Frontal cortex (tissue), 4 donors: ENCODE measurements around the gene RIPK1. TPM values are rescaled to one million over a fixed set of nuclear protein-coding genes. Genes with fewer than 3 reads are reported as not detected.
"Not testable (repeated sequence)": the region's sequence is repeated elsewhere in the genome, so short reads cannot be mapped to it uniquely, and the experiment has no call there.

Source experiments
- DNase-seq, 2 donors: peaks; one replicate each; pipeline ENCODE4 v3.0.0; 2012; ENCODE audit warnings: low spot score in 2 of 2
- FAIRE-seq: peaks from 2 replicates; lab custom pipeline; 2012; peaks lifted over from hg19 to GRCh38; lab: Jason Lieb, UNC
- total RNA-seq: library from RNA; depleted of rRNA; stranded (reverse); fragments of >200 nt; gene quantifications from one replicate; pipeline ENCODE4 v1.2.3, GENCODE V29; 2014
- donor health status: control.
- donor health status: control.
- donor health status: control.

RIPK1 gene
- total RNA-seq, 1 donor from 2014 or later: 7.3 TPM

DNA sequence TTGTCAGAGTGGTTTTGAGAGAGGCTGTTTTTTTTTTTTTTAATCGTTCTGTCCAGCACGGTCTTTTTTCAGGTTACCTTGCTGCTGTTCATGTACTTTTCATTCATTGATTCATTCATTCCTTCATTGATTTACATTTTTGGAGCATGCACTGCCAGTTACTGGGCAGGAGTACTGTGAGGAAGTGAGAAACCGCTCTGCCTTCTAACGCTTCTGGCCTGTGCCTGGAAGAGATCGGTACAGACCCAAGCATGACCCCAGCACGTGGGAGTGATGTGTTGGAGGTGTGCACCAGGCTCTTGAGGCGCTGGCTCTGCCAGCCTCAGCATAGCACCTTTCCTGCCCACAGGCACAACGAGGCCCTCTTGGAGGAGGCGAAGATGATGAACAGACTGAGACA, 9.1 kb downstream of the RIPK1 start:
- FAIRE-seq (no peak), DNase-seq (no peak)

DNA sequence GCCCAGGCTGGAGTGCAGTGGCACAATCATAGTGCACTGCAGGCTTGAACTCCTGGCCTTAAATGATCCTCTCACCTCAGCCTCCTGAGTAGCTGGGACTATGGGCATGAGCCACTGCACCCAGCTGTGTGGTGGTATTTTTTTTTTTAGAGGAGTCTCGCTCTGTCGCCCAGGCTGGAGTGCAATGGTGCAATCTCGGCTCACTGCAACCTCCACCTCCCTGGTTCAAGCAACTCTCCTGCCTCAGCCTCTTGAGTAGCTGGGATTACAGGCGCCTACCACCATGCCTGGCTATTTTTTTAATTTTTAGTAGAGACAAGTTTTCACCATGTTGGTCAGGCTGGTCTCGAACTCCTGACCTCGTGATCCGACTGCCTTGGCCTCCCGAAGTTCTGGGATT, 10.7 kb downstream of the RIPK1 start:
- not testable (repeated sequence) for DNase-seq, FAIRE-seq

DNA sequence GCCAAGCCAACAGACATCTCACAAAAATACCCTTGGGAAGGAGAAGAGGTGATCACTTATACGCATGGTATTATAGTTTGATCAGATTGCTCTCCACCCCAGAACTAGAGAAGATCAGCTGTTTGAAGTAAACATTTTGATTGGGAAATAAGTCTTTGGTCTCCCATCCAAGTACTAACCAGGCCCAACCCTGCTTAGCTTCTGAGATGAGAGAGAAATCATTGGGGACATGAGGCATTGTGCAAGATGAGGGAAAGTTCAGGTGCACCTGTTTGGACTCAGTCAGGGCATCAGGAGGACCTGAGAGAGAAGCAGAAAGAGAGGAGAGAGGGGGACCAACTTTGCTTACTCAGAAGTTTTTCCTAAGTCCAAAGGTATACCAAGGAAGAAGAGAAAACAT, 11.4 kb downstream of the RIPK1 start:
- FAIRE-seq (no peak), DNase-seq (no peak)

DNA sequence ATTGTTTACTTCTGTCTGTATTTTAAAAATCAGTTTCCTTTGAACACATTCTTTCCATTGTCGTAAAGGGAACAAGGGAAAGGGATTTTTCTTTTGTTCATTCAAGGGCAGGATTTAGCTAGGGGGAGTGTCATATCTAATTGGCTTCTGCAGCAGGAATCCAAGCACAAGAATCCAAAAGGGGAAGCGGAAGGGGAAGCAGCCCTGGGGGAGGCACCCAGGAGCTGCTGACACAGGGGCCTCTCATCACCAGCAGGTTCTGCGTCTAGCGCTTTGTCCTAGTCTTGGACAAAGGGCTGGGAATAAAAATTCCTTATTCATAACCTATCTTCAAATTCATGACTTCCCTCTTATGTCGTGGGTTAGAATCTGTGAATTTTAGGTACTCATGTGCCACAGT, 13.7 kb downstream of the RIPK1 start:
- FAIRE-seq (no peak), DNase-seq (no peak)

DNA sequence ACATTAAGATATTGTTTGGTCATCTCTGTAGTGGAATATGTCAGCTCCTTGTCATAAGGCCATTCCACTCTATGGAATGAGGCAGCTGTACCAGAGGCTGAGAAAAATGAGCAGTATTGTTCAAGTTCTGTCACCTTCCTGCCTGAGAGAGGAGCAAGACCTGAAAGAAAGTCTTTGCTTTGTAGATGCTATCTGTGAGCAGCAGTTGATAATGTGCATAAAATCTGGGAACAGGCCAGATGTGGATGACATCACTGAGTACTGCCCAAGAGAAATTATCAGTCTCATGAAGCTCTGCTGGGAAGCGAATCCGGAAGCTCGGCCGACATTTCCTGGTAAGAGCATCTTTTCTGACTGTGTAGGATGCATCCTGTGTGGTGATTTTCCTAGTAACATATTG, 16.8 kb downstream of the RIPK1 start:
- FAIRE-seq (no peak), DNase-seq (no peak)

DNA sequence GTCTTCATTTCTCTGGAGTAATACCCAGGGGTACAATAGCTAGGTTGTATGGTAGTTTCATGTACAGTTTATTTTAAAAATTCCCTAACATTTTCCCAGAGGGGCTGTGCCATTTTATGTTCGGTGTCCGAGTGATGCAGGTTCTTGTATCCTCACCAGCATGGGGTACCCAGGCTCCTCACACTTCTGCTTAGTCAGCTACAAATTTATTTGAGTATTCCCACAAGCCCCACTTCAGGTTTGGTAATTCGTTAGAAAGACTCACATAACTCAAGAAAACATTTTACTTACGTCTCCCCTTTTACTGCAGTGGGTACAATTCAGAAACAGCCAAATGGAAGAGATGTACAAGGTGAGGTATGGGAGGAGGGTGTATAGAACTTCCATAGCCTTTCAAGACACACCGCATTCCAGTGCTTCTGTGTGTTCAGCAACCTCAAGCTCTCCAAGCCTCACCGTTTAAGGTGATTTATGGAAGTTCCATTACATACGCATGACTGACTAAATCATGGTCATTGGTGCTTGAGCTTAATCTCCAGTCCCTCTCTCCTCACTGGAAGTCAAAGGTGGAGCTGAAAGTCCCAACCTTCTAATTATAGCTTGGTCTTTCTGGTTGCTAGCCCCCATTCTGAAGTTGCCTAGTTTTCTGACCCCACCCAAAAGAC, 18.1 kb downstream of the RIPK1 start:
- no peak for FAIRE-seq
- DNase-seq: no peak

DNA sequence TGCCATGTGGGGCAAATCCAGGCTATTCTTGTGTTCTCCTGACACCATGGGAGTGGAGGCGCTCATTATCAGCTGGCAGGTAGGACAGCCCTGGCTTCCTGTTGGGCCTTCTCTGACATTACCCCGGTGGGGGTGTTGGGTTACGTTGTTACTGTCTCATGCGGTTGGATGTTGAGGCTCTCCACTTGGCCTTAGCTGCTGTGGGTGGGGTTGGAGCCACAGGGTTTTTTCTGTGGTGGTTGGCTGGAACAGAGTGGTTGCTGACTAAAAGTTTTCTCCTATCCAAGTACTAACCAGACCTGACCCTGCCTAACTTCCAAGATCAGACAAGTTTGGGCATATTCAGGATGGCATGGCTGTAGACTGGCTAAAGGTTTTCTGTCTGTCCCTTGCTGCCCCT, 20.2 kb downstream of the RIPK1 start:
- FAIRE-seq (no peak), DNase-seq (no peak)

DNA sequence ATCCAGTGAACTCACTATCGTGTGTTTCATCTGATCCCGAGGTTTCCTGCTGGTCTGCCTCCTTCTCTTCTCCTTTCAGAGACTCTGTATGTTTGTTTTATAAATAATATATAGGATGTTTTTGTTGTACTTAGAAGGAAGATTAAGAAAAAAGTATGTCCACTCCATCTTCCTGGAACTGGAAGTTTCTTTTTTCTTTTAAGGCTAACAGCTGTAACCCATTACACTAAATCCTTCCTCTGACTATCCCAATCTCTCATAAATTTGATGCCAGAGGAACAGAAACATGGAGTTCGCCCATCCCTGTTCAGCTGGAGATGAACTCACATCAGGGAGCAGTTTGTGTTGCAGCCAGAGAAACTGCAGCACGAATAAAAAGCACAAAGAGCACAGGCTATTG, 20.7 kb downstream of the RIPK1 start:
- no peak for FAIRE-seq
- no peak for DNase-seq

DNA sequence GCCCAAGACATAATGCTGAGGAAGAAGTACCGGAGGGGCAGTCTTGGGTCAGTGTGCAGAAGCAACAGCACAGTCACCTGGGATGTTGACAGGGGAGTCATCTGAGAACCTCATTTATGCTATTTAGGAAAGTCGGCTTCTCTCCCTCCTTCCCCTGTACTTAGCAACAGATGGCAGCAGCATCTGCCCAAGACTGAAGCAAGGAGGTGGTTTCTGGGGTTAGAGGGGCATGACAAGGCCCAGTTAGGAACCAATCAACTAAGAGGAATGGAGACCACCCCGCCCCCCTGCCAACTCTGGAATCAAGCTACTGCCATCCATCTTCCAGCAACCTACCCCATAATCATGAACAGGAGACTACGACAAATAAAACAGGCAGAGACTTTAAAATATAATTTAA, 21.7 kb downstream of the RIPK1 start:
- DNase-seq (no peak), FAIRE-seq (no peak)

DNA sequence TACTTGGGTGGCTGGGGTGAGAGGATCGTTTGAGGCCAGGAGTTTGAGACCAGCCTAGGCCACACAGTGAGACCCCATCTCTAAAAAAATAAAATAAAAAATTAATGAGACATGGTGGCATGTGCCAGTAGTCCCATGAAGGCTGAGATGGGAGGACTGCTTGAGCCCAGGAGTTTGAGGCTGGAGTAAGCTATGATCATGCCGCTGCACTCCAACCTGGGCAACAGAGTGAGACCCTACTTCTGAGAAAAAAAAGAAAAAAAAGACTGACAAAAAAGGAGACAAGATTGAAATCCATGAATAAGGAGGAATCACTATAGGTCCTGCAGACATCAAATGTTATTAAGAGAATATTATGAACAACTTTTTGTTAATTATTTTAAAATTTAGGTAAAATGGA, 26.5 kb downstream of the RIPK1 start:
- FAIRE-seq (no peak), DNase-seq (no peak)

DNA sequence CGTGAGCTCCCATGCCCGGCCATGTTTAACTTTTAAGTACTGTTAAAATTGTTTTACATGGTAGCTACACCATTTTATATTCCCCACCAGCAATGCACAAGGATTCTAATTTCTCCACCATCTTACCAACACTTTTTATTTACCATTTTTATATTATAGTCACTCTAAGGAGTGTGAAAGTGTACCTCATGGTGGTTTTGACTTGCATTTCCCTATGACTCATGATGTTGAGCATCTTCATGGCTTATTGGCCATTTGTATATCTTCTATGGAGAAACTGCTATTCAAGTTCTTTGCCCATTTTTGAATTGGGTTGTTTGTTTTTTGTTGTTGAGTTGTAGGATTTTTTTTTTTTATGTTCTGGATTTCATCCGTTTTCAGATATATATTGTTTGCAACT, 34.6 kb downstream of the RIPK1 start:
- no peak for DNase-seq
- peak; percentile 30 for FAIRE-seq

DNA sequence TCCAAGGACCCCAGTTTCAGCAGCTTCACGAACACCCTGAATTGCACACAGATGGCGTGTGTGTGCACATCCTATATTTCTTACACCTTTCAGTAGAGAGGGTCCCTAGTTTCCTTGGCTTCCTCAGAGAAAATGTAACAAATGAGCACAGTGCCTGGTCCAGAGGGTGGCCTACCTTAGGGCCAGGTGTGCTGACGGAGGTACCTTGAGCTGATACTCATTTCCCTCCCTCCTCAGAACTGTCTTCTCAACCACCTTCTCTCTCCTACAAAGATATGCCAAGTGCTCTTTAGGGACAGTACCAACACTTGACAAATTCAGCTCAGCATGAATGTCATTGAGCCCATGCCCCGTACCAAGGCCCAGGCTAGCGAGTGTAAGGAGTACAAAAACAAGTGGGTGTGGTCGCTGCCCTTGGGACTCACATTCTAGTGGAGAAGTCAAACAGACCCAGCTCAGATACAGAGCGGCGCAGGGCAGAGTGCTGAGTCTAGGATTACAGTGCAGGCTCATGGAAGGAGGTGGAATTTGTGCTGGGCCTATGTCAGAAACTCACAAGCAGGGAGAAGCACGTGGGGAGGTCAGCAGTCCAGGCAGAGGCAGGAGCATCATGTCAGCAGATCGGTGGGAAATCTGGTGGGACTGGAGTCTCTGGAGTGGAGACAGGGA, 40.6 kb downstream of the RIPK1 start:
- no peak for DNase-seq
- FAIRE-seq: no peak

DNA sequence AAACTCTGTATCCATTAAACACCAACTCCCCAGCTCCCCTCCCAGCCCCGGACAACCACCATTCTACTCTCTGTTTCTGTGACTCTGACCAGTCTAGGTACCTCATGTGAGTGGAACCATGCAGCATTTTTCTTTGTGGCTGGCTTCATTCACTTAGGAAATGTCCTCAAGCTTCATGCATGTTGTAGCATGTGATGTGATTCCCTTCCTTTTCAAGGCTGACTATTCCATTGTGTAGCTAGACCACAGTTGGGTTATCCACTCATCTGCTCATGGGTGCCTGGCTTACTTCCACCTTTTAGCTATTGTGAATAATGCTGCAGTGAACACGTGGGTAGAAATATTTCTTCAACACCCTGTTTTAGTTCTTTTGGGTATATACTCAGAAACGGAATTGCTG, 41.5 kb downstream of the RIPK1 start:
- FAIRE-seq: no peak
- DNase-seq: no peak

DNA sequence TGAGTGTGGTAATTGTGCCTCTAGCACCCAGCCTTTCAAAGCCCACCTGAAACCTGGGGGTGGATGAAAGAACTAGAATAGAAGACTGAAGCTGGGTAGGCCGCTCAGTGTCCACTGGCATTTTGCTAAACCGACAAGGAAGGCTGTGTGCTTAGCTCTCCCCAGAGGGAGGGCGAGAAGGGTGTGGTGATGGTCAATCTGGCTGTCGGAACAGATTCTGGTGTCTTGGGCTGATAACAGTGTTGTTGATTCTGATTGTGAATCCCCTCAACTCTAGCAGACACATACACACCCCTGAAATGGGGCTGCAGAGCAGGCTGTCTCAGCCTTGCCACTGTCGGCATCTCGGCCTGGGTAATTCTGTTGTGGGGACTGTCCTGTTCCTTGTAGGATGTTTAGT, 46.1 kb downstream of the RIPK1 start:
- DNase-seq (no peak), FAIRE-seq (no peak)

DNA sequence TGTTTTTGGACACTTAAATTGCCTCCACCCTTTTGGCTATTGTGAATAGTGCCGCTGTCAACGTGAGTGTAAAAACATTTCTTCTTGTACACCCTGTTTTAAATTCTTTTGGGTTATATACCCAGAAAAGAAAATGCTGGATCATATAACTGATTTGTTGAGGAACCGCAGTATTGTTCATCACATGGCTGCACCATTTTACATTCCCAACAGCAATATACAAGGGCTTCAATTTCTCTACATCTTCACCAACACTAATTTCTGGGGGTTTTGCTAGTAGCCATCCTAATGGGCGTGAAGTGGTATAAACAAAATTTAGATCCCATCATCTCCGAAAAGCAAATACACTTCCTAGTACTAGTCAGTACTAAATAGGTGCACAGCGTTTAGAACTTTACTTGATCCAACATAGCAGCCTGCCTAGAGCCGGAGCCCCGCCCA, 49.6 kb downstream of the RIPK1 start:
- FAIRE-seq (no peak), DNase-seq (no peak)

DNA sequence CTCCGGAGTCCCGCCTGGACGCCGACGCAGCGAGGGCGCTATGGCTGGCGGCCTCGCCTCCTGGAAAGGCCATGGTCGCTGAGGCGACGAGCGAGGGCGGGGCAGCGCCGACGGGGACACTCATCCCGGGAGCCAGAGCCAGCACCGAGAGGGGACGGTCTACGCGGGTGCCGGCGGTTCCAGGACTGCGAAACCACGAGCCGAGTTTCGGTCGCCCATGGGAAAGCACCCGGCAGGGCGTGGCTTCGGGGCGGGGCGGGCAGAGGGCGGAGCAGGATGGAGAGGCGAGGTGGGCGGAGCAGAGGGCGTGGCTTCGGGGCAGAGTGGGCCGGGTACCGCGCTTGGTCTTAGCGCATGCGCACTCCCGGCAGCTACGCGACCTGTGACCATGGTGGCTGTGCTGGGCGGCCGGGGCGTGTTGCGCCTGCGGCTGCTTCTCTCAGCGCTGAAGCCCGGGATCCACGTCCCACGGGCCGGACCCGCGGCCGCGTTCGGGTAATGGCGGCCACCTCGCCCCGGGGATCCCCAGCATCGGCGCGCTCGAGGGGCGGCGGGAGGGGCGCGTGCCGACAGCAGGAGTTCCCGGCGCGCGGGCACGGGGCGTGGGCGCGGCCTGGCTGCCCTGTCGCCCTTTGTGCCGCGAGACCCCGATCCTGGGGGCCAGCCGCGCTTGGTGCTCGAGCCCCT, 50.2 kb downstream of the RIPK1 start, which contains the start of gene BPHL:
Gene BPHL, plus strand, starts transcription at position 359 of the 687 bp plus-strand sequence. Its CDS starts 30 bp downstream, at position 389.
- no peak for FAIRE-seq
- DNase-seq: peak; percentile 99

DNA sequence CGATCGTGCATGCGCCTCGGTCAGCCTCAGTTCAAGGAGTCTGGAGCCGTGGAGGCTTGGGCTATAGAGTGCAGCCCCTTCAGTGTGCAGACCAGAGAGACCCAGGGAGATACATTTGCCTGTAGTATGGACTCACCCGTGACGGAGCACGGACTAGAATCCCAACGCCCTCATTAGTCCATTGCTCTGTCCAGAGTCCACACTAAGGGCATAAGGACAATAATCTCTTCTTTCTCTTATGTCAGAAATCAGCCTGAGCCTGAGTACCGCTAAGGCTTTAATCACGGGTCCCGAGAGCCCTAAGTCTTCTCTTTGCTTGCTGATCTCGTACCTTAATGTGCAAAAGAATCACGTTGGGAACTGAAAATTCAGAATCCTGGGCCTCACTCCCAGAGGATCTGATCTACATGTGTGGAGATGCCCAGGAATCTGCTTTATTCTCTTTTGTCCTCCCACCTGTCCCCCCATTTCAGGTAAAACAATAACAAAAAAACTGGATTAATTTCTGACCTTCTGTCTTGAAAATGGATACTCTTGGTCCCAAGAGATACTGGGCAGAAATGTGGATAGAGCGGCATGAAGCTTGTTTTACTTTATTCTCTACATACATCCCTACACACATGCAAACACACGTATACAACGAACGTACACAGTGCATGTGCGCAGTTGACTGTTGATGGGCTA, 50.9 kb downstream of the RIPK1 start:
- no peak for FAIRE-seq

DNA sequence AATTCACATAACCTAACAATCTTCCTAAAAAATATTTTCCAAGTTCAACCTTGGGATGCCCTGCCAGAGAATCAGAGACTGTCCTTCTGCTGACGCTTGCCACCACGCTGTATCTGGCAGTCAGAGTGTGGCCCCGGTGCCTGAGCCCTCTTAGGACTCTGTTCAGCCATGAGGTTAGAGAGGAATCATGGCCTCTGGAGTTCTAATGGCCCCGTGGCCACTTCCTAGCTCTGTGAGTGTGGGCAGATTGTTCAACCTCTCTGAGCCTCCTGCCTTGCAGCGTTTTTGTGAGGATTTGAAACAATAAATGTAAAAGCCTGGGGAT, 52.4 kb downstream of the RIPK1 start:
- DNase-seq (no peak), FAIRE-seq (no peak)

More for the DNA sequence above, 50.9 kb downstream of the RIPK1 start:
- no peak for DNase-seq

DNA sequence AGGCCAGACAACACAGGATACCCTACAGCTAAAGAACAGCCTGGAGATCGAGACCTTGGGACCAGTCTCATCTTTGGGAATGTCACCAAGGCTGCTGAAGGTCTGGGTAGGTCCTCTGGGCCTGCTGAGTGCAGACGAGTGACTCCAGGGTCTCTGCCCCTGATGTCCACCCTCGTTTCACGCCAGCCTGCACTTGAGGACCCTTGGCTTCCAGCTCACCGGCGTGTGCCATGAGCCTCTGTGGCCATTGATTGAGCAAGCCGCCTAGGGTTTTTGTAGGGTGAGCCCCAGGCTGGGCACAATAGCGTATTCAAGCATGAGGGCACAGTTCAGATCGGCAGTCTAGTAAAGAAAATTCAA, 54.5 kb downstream of the RIPK1 start:
- no peak for FAIRE-seq

DNA sequence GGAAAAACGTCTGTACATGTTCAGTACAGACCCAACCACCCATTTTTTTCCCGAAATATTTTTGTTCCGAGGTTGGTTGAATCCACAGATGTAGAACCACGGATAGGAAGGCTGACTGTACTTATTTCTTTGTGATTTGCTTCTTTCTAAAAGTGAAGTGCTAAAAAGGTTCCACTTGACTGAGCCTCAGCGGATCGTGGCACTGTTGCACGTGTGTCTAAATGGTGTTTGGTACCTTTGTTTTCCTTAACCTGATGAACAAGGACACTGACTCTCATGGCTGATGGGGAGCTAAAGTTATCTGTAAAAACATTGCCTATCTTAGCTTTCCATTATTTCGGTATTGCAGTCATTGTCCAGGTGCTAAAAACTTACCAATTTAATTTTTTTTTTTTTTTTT, 56.4 kb downstream of the RIPK1 start:
- no peak for FAIRE-seq
- DNase-seq: no peak

More for the DNA sequence above, 54.5 kb downstream of the RIPK1 start:
- no peak for DNase-seq

DNA sequence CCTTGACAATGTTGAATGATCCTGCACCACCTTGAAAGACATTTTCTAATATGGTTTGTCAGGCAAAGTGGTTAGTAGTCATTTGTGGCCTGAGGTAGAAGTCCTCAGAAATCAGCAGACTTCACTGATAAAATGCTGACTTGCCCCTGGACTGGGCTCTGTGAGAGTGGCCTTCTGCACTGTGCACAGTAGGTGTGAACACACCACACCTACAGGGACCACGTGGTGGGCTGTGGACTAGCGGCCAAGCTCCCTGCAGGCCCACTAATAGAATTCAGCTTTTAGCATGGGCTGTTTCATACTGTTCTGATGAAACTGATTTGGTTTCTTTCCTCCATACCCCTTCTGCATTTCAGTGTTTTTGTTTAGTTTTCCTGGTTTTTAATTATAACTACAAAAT, 57.5 kb downstream of the RIPK1 start:
- DNase-seq (no peak), FAIRE-seq (no peak)
